ENCODE measurements around the gene EIF5. TPM values are rescaled to one million over a fixed set of nuclear protein-coding genes. Genes with fewer than 3 reads are reported as not detected.
A peak's percentile ranks its signal among the peaks of the same experiment; 100 is the strongest.

The EIF5 gene
- polyA plus RNA-seq, 1 experiment: 282 TPM

DNA sequence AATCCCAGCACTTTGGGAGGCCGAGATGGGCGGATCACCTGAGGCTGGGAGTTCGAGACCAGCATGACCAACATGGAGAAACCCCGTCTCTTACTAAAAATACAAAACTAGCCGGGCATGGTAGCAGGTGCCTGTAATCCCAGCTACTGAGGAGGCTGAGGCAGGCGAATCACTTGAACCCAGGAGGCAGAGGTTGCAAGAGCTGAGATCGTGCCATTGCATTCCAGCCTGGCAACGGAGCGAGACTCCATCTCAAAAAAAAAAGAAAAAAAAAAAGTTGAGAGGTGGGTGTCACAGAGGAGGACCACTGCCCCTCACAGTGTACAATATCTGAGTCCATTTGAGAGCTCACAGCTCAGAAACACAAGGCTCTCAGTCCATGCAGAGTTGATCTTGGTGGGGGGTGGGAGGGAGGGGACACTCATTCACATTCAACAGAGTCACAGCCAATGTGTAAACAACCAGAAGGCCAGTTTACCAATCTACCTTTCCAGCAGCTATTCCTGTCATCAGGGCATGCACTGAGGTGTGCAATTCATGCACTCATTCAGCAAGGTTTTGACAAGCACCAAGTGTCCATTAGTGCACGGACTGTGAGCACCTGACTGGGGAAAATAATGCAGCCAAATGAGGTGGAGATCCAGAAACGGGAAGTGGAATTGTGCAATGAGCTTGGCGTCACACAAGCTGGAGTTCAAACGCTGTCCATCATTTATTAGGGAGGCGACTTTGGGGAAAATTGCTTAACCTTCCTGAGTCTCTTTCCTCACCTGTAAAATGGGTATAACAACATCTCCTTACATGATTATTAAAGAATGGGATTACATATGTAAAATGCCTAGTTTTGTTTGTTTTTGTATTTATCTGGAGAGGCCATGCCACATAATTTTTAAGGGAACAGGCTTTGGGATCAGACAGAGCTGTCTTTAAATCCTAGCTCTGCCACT is 4.4 kb upstream of the EIF5 start:
- Histone ChIP-seq H3K27me3 (ENCODE audit: control insufficient read depth, insufficient read depth, low read length) (no peaks in the 10 kb centered on the region; the same call in 1 of the 2 replicates), H3K4me3 (ENCODE audit: low read depth, low read length) (no peak overlapping the region), H3K36me3 (ENCODE audit: control insufficient read depth, insufficient read depth, low read length) (no peaks in the 10 kb centered on the region)
- TF ChIP-seq CTCF (IDR thresholded peaks at IDR 0.05; ENCODE audit: insufficient read depth, low read depth, low read length): no peak
- DNase-seq (ENCODE audit: low read depth): no peak
- ChIA-PET CTCF (interaction anchor here (2.3 kb wide), 1 partner anchor 61 kb away, joined by 9 read pairs; no protein-coding TSS in a partner anchor), POLR2A (no interaction called here)

DNA sequence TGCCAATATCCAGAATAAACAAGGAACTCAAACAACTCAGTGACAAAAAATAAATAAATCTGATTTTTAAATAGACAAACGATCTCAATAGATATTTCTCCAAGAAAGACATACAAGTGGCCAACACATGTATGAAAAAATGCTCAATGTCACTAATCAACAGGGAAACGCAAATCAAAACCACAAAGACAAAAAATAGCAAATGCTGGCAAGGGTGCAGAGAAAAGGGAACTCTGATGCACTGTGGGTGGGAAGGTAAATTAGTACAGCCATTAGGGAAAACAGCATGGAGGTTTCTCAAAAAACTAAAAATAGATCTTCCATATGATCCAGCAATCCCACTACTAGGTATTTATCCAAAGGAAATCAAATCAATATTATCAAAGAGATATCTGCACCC is 3.5 kb upstream of the EIF5 start:
- no peak for DNase-seq (ENCODE audit: low read depth)
- CTCF ChIA-PET: interaction anchor here (2.3 kb wide), 1 partner anchor 60 kb away, joined by 9 read pairs; no protein-coding TSS in a partner anchor
- H3K4me3 ChIP-seq (ENCODE audit: low read depth, low read length): no peak overlapping the region
- no peaks in the 10 kb centered on the region for H3K36me3 ChIP-seq (ENCODE audit: control insufficient read depth, insufficient read depth, low read length)
- no peaks in the 10 kb centered on the region; the same call in 1 of the 2 replicates for H3K27me3 ChIP-seq (ENCODE audit: control insufficient read depth, insufficient read depth, low read length)
- no peak for TF ChIP-seq CTCF (IDR thresholded peaks at IDR 0.05; ENCODE audit: insufficient read depth, low read depth, low read length)
- POLR2A ChIA-PET: no interaction called here

- no peak overlapping the region; the same call in 1 of the 2 replicates for H3K4me3 ChIP-seq (ENCODE audit: low read depth, low read length)
- ChIA-PET CTCF (interaction anchor here (0.6 to 5.8 kb wide), 3 partner anchors 60 to 227 kb away, joined by 3 to 52 read pairs (median 5); no protein-coding TSS in a partner anchor), POLR2A (no interaction called here)
- H3K36me3 ChIP-seq (ENCODE audit: control insufficient read depth, insufficient read depth, low read length): peaks cover 10% of the 10 kb centered on the region
- H3K27me3 ChIP-seq (ENCODE audit: control insufficient read depth, insufficient read depth, low read length): no peaks in the 10 kb centered on the region; the same call in 1 of the 2 replicates
- no peak for TF ChIP-seq CTCF (IDR thresholded peaks at IDR 0.05; ENCODE audit: insufficient read depth, low read depth, low read length)
- no peak for DNase-seq (ENCODE audit: low read depth)
Observed at GRCh38 chr14:103332143-103332919, 1.7 kb upstream of the EIF5 start.

DNA sequence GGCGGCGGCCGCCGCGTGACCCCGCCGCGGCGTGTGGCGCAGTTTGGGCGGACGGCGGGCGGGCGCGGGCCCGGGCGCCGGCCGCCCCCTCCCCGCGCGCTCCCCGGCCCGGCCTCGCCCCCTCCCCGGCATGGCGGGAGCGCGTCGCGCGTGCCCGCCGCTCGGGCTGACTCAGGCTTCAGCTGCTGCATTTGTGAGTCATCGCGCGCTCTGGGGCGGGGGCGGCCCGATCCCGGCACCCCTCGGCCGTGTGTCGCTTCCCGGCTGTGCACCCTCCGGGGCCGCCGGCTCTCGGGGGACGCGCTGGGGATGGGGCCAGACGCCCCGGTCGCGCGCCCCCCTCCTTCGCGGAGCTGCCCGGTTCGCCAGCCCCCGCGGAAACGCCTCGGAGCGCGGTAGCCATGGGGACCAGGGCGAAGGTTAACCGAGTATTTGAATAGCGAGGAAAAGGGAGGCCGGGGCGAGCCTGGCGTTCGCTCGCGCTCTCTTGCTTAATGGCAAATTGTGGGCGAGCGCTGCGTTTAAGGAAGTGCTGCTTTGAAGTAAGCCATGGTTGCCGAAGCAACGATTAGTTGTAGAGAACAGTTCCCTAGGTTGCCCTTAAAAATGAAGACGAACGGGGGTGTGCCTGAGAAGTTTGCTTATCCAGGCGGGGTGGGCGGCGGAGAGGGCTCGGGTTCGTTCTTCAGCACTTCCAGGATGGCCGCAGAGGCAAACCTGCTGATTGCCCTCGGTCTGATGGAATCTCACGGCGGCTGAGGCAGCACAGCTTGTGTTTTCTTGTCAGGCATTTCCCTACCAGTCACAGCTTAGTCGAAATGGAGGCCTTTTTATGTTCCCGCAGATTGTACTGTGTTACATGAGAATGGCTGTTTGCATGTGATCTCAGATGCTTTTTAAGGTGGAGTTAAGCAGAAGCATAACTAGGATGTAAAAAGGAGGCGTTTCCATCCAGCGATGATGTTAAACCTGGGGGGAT is 896 bp downstream of the EIF5 start:
- no peaks in the 10 kb centered on the region for H3K27me3 ChIP-seq (ENCODE audit: control insufficient read depth, insufficient read depth, low read length)
- TF ChIP-seq CTCF (IDR thresholded peaks at IDR 0.05; ENCODE audit: insufficient read depth, low read depth, low read length): no peak
- peak overlapping the region; percentile 76 for H3K4me3 ChIP-seq (ENCODE audit: low read depth, low read length)
- ChIA-PET POLR2A (interaction anchor here (0.6 to 0.7 kb wide), 2 partner anchors 22 to 26 kb away, joined by 3 to 4 read pairs; no protein-coding TSS in a partner anchor), CTCF (interaction anchor here (1.1 to 5.8 kb wide), 4 partner anchors 13 to 154 kb away, joined by 3 to 52 read pairs (median 3); no protein-coding TSS in a partner anchor)
- DNase-seq (ENCODE audit: low read depth): no peak
- H3K36me3 ChIP-seq (ENCODE audit: control insufficient read depth, insufficient read depth, low read length): peaks cover 26% of the 10 kb centered on the region
